Ureter (tissue), 1 donor: ENCODE measurements around the gene CELA1. TPM values are rescaled to one million over a fixed set of nuclear protein-coding genes. Genes with fewer than 3 reads are reported as not detected.
"Not testable (repeated sequence)": the region's sequence is repeated elsewhere in the genome, so short reads cannot be mapped to it uniquely, and the experiment has no call there.

ENCODE experiments used
- DNase-seq: peaks from one replicate; pipeline ENCODE4 v3.0.0-alpha.2; 2020; ENCODE audit warnings: low spot score
- total RNA-seq: library from RNA; stranded (reverse); gene quantifications from one replicate; pipeline ENCODE4 v1.2.4, GENCODE V29; 2023
- donor health status: DM: yes; HTN: yes; CAD: no.

Gene CELA1
- total RNA-seq, 1 donor from 2014 or later, result not detected

DNA sequence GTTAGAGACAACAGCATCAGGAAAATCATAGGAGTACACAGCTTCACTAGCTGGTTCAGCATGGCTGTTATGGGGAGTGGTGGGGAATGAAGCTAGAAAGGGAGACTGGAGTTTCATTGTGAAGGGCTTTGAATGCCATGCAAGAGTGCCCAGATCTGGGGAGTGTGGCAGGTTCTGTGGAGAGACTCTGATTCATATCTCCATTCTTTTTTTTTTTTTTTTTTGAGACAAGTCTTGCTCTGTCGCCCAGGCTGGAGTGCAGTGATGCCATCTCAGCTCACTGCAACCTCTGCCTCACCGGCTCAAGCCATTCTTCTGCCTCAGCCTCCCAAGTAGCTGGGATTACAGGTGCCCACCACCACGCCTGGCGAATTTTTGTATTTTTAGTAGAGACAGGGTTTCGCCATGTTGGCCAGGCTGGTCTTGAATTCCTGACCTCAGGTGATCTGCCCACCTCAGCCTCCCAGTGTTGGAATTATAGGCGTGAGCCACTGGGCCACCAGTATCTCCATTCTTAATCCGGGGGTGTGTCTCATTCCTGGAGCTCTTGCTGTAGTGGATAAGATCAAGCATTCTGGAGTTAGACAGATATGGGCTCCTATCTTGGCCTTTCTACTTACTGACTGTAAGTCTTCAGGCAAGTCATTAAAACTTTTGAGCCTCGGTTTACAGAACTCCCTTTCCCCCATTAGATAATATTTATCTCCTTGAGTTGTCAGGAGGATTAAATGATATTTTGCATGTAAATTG, 28.2 kb downstream of the CELA1 start:
- not testable (repeated sequence) for DNase-seq

- DNase-seq, result no peak
Measured at GRCh38 chr12:51311389-51311788, 35.1 kb downstream of the CELA1 start.

GRCh38 chr12:51307655-51308593, 38.6 kb downstream of the CELA1 start:
- DNase-seq, result no peak

DNA sequence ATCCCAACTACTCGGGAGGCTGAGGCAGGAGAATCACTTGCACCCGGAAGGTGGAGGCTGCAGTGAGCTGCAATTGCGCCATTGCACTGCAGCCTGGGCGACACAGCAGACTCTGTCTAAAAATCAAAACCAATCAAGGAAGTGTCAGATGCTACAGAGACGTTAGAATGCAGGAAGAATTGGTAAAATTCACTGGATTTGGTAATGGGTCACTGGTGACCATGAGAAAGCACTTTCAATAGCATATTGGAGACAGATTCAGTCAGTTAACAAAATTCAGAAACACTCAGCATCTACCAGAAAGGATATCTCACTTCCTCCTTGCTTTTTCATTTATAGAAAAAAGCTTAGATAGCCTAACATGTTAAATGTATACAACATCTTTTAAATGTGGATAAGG, 40.0 kb downstream of the CELA1 start:
- no peak for DNase-seq

DNA sequence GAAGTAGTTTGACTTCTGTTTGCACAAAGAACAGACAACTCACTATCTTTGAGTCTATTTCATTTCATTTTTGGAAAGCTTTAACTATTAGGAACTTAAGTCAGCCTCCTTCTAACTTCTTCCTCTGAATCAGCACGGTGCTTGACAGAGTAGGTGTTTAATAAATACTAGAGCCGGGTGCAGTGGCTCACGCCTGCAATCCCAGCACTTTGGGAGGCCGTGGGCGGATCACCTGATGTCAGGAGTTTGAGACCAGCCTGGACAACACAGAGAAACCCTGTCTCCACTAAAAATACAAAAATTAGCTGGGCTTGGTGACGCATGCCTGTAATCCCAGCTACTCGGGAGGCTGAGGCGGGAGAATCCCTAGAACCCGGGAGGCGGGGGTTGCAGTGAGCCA, 45.7 kb downstream of the CELA1 start:
- not testable (repeated sequence) for DNase-seq

- no peak for DNase-seq
Measured at GRCh38 chr12:51295651-51296050, 50.8 kb downstream of the CELA1 start.

DNA sequence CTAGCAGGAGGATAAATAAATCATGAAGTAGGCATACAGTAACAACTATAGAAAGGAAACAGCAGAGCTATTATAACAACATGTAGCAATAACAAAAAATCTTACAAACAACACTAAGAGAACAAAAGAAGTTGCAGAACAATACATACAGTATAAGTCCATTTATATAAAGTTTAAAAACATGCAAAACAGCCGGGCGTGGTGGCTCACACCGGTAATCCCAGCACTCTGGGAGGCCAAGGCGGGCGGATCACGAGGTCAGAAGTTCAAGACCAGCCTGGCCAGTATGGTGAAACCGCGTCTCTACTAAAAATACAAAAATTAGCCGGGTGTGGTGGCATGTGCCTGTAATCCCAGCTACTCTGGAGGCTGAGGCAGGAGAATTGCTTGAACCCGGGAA, 52.4 kb downstream of the CELA1 start:
- DNase-seq, result not testable (repeated sequence)

DNA sequence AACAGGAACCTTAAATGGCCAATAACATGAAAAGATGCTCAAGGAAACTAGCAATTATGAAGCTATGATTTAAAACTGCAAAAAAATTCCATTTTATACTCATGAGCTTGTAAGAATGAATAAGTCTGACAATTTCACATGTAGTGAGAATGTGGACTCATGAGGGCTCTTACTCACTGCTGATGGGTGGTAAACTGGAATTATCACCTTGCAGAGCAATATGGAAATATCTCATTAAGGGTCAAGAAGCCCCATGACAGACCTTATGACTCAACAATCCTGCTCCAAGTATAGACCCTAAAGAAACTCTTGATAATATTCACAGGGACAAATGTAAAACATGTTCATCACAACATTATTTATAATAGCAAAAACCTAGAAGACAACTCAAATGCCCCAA, 52.8 kb downstream of the CELA1 start:
- no peak for DNase-seq

- not testable (repeated sequence) for DNase-seq
Measured at GRCh38 chr12:51291603-51292513, 54.6 kb downstream of the CELA1 start.

DNA sequence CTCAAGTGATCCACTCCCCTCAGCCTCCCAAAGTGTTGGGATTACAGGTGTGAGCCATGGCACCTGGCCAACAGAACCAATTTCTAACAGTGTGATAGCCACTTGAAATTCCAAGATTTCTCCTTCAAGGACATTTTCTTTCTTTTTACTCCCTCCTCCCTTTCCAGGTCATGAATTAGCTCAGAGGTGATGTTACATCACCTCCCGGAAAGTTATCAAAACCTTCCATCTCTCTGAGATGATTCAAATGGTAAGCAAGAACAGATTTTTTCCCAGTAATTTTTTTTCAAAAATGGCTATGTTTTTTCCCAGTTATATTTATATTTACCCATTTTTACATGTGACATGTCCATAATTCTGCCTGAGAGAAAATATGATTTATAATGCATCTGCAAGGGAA, 60.6 kb downstream of the CELA1 start:
- no peak for DNase-seq

DNA sequence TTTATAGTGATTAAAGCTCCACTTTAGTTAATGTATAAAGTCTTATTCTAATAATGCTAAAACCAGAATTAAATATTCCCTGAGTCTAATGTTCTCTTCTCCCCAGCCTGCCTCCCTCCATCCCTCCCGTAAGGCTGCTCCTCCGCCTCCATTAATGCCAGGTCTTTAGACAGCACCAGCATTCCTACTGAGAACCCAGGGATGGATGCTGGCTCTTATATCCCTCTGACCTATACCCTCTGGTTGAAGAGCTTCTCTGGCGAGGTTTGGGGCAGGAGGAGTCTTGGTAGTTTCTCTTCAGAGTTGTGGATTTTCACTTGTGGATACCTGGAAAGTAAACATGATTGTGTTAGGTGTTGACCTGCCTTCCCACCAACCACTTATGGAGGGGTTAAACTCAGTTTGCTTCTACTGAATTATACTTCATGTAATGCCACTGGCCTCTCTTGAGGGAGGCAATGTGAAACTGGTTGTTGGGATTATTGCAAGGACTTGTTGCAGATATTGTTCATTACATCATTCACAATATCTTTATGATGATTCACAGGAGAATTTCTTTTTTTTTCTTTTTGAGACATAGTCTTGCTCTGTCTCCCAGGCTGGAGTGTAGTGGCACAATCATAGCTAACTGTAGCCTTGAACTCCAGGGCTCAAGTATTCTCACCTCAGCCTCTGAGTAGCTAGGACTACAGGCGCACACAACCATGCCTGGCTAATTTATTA, 65.1 kb downstream of the CELA1 start:
- DNase-seq, result no peak

Other genes with a start within 250 kb of the CELA1 start
- gene TFCP2, start 173.5 kb downstream of the CELA1 start, total RNA-seq, result 45.5 TPM
- gene POU6F1, start 128.6 kb downstream of the CELA1 start, total RNA-seq, result 19.8 TPM
- 221 TPM for gene DAZAP2, start 107.9 kb downstream of the CELA1 start, total RNA-seq
- gene SMAGP, start 76.3 kb downstream of the CELA1 start, total RNA-seq, result 52.7 TPM
- 5.0 TPM for gene BIN2, start 22.5 kb downstream of the CELA1 start, total RNA-seq
- 9.9 TPM for gene GALNT6, start 44.7 kb upstream of the CELA1 start, total RNA-seq
- 3.0 TPM for gene SLC4A8, start 78.2 kb upstream of the CELA1 start, total RNA-seq
- gene SCN8A, start 244.6 kb upstream of the CELA1 start, total RNA-seq, result 2.2 TPM